Progenitor cell of endocrine pancreas (in vitro differentiated cells): ENCODE data around the gene CYB5D1. TPM values are rescaled to one million over a fixed set of nuclear protein-coding genes. Genes with fewer than 3 reads are reported as not detected.

Experiments used
- DNase-seq: peaks from one replicate; pipeline ENCODE4 v3.0.0; 2021; ENCODE audit warnings: low spot score; ENCODE audit not compliant: unreplicated experiment
- H3K27ac Mint-ChIP-seq: 2 replicates; pipeline ENCODE4 v1.8.0; 2021; ENCODE audit warnings: mild to moderate bottlenecking, moderate library complexity, mixed read lengths
- H3K27me3 Mint-ChIP-seq: 2 replicates; pipeline ENCODE4 v1.8.0; 2021; ENCODE audit warnings: mixed read lengths
- H3K36me3 Mint-ChIP-seq: 2 replicates; pipeline ENCODE4 v1.8.0; 2022; ENCODE audit warnings: mixed read lengths; ENCODE audit not compliant: insufficient read depth
- H3K4me1 Mint-ChIP-seq: 2 replicates; pipeline ENCODE4 v1.8.0; 2021; ENCODE audit warnings: low read depth, mixed read lengths
- H3K4me3 Mint-ChIP-seq: 2 replicates; pipeline ENCODE4 v1.8.0; 2021; ENCODE audit warnings: low read depth, mild to moderate bottlenecking, moderate library complexity, mixed read lengths
- H3K9me3 Mint-ChIP-seq: 2 replicates; pipeline ENCODE4 v1.8.0; 2021; ENCODE audit warnings: low read depth, mixed read lengths
- total RNA-seq: library from RNA; stranded (reverse); gene quantifications from 2 replicates; pipeline ENCODE4 v1.2.1, GENCODE V29; 2021
- TF ChIP-seq, protein P1 (sequence below): fragments of 200-600 bp; sonication (generic); IDR thresholded peaks from one replicate; pipeline ENCODE4 v1.5.0; 2021; ENCODE audit warnings: antibody characterized with exemption, mild to moderate bottlenecking; ENCODE audit not compliant: unreplicated experiment

CYB5D1 gene
- total RNA-seq, 1 donor from 2014 or later, result 18.2 TPM

DNA sequence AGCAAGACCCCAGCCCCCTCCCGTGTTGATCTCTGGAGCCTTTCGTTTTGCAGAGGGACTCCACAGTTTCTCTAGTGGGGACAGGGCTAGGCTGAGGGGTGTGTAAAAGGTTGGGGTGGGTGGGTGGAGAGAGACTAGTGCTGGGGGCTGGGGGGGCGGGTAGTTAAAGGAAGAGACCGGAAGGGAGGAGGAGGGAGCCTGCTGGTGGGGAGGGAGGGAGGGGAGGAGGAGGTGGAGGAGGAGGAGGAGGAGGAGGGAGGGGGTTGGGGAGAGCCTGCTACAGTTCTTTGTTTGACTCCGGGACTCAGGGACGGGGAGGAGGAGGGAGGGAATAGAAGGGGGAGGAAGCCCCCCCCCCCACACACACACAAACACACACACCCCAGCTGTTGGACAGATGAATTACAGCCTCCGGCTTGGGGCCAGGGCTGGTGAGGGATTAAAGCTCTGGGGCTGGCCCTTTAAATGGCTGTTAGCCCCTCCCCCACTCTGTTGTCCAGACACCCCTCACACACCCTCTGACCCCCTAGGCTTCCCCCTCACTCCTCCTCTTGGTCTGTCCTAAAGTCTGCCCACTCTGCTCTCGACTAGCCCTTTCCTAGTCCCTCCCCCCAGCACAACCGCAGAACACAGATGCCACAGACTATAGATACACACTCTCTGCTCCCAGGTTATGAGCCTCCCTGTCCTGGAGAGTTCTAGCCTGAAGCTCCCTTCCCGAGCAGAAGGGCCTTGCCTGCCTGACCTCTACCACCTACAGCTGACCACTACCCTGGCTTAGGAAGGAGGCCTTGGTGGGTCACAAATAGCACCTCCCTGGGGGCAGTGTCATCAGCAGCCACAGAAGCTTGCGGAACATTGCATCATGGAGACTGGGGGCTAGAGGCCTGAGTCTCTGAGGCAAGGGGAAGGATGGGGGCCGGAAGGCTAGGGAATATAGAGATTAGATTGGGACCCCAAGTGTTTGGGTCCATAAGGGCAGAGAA lies 19.4 kb upstream of the CYB5D1 start:
- H3K27me3 Mint-ChIP-seq, result peaks cover under 1% of the 10 kb centered on the region

DNA sequence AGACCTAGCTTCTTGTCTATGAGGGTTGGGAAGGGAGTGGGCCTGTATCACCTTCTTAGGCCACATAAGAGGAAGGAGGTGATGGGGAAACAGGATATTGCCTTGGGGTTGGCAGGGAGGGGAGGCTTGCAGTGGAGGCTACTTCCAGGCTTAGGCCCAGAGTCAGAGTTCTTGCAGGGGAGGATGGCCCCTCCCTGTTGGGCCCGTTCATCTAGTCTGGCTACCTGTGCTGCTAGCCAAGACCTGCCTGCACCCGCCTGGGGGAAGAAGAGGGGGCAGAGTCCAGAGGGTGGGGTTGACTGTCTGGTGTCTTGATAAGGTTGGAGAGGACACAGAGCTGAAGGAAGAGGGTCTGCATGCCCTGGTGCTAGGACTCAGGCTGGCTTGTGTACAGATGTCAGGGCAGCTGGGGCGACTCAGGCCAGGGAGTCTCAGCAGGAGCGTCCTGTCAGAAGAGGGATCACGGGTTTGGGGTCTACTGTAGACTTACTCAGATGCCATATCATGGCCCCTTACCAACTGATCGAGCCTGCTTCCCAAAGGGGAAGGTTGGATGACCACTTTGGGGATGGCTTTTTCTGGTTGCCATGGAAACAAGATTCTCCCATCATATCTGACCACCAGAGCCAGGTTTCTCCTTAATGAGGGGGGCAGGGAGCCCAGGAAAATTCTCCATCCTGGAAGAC lies 18.5 kb upstream of the CYB5D1 start:
- Mint-ChIP-seq H3K27ac (peak overlapping the region; percentile 44), H3K36me3 (peaks cover 9% of the 10 kb centered on the region), H3K9me3 (no peaks in the 10 kb centered on the region), H3K4me3 (peak overlapping the region; percentile 72), H3K4me1 (peaks cover 56% of the 10 kb centered on the region), H3K27me3 (no peaks in the 10 kb centered on the region)
- TF ChIP-seq, protein P1, sequence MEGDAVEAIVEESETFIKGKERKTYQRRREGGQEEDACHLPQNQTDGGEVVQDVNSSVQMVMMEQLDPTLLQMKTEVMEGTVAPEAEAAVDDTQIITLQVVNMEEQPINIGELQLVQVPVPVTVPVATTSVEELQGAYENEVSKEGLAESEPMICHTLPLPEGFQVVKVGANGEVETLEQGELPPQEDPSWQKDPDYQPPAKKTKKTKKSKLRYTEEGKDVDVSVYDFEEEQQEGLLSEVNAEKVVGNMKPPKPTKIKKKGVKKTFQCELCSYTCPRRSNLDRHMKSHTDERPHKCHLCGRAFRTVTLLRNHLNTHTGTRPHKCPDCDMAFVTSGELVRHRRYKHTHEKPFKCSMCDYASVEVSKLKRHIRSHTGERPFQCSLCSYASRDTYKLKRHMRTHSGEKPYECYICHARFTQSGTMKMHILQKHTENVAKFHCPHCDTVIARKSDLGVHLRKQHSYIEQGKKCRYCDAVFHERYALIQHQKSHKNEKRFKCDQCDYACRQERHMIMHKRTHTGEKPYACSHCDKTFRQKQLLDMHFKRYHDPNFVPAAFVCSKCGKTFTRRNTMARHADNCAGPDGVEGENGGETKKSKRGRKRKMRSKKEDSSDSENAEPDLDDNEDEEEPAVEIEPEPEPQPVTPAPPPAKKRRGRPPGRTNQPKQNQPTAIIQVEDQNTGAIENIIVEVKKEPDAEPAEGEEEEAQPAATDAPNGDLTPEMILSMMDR, result no peak
- no peak for DNase-seq

More for the DNA sequence above, 19.4 kb upstream of the CYB5D1 start:
- peak overlapping the region; percentile 85 for H3K4me3 Mint-ChIP-seq
- no peak for DNase-seq
- peak overlapping the region; percentile 96 for H3K27ac Mint-ChIP-seq
- TF ChIP-seq, protein P1, result no peak
- H3K9me3 Mint-ChIP-seq, result no peaks in the 10 kb centered on the region
- peaks cover 57% of the 10 kb centered on the region for H3K4me1 Mint-ChIP-seq
- peaks cover 9% of the 10 kb centered on the region for H3K36me3 Mint-ChIP-seq

DNA sequence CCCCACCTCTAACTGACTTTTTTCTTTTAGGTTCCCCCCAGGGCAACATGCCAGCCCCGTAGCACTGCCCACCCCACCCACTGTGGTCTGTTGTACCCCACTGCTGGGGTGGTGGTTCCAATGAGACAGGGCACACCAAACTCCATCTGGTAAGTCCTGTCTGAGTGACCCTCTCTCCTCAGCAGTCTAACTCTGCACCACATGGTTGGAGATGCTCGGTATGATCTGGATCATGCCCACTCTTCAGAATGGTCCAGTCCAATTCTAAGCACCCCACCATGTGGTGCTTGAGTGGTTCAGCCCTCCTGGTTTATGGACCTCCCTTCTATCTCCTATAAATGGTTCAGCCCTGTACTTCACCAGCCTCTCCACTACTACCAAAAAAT lies 17.9 kb upstream of the CYB5D1 start:
- no peak for DNase-seq
- TF ChIP-seq, protein P1, result no peak
- Mint-ChIP-seq H3K4me1 (peaks cover 55% of the 10 kb centered on the region), H3K27ac (no peak overlapping the region), H3K27me3 (no peaks in the 10 kb centered on the region), H3K4me3 (peak overlapping the region; percentile 82), H3K9me3 (no peaks in the 10 kb centered on the region), H3K36me3 (peaks cover 9% of the 10 kb centered on the region)

DNA sequence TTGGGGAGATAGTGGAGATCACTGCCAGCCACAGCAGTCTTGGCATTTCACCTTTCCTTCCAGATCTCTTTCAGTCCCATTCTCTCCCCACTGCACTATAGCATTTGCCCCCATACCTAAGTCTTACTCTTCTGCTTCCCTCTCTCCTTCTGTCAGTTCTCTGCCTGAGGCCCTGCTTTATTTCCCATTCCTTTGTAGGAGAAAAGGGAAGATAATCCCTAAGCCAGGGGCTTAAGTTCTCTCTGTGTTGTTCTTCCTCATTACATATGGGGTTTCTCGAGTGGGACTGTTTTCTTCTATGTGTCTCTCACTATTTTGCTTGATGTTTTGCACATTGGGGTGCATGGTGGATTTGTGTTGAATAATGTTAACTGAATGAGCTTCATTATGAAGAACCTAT lies 17.4 kb upstream of the CYB5D1 start:
- H3K9me3 Mint-ChIP-seq, result no peaks in the 10 kb centered on the region
- H3K4me1 Mint-ChIP-seq, result peaks cover 56% of the 10 kb centered on the region
- peak overlapping the region; percentile 96 for H3K27ac Mint-ChIP-seq
- DNase-seq, result no peak
- peak overlapping the region; percentile 82 for H3K4me3 Mint-ChIP-seq
- H3K36me3 Mint-ChIP-seq, result peaks cover 9% of the 10 kb centered on the region
- TF ChIP-seq, protein P1, result no peak
- no peaks in the 10 kb centered on the region for H3K27me3 Mint-ChIP-seq

DNA sequence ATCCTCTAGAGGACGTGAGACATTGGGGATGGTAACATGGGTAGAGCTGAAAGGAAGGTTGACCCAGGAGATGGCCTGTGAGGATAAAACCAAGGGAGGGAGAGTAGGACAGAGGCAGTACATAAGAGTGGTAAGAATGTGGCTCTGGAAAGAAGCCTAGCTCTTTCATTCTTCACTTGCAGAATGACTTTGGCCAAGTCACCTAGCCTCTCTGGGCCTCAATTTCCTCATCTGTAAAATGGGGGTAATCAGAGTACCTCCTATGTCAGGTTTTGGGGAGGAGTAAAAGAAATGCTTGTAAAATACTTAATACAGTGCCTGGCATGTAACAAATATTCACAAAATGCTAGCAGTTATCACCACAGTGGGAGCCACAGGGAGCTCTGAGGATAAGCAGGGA lies 16.9 kb upstream of the CYB5D1 start:
- H3K4me1 Mint-ChIP-seq, result peaks cover 58% of the 10 kb centered on the region
- peak overlapping the region; percentile 96 for H3K27ac Mint-ChIP-seq
- TF ChIP-seq, protein P1, result no peak
- H3K4me3 Mint-ChIP-seq, result peak overlapping the region; percentile 82
- no peaks in the 10 kb centered on the region for H3K27me3 Mint-ChIP-seq
- no peaks in the 10 kb centered on the region for H3K9me3 Mint-ChIP-seq
- H3K36me3 Mint-ChIP-seq, result peaks cover 9% of the 10 kb centered on the region
- no peak for DNase-seq
